Keratinocyte (primary cell): ENCODE data around the gene GALNT2.

ENCODE experiments used
- EZH2 ChIP-seq: IDR thresholded peaks from one replicate; pipeline ENCODE4 v1.6.1; 2012; ENCODE audit warnings: inconsistent platforms, mild to moderate bottlenecking, low read length, moderate library complexity
- TF ChIP-seq, protein P1 (sequence below), 3 experiments: IDR thresholded peaks in 1 of 3; conservative IDR thresholded peaks in 1 of 3; optimal IDR thresholded peaks in 1 of 3; 2 replicates in 2 of 3; 3 replicates in 1 of 3; pipeline versions ENCODE3 to v1.5.1; 2011; ENCODE audit warnings: low read length in 3 of 3, mild to moderate bottlenecking in 3 of 3, moderate library complexity in 2 of 3, control low read depth in 1 of 3, inconsistent platforms in 1 of 3; ENCODE audit not compliant: insufficient read depth in 2 of 3; ENCODE audit errors: extremely low read depth in 1 of 3

- TF ChIP-seq, protein P1, sequence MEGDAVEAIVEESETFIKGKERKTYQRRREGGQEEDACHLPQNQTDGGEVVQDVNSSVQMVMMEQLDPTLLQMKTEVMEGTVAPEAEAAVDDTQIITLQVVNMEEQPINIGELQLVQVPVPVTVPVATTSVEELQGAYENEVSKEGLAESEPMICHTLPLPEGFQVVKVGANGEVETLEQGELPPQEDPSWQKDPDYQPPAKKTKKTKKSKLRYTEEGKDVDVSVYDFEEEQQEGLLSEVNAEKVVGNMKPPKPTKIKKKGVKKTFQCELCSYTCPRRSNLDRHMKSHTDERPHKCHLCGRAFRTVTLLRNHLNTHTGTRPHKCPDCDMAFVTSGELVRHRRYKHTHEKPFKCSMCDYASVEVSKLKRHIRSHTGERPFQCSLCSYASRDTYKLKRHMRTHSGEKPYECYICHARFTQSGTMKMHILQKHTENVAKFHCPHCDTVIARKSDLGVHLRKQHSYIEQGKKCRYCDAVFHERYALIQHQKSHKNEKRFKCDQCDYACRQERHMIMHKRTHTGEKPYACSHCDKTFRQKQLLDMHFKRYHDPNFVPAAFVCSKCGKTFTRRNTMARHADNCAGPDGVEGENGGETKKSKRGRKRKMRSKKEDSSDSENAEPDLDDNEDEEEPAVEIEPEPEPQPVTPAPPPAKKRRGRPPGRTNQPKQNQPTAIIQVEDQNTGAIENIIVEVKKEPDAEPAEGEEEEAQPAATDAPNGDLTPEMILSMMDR (optimal IDR thresholded peaks at IDR 0.05 in 1 of 3, IDR thresholded peaks at IDR 0.05 in 1 of 3, conservative IDR thresholded peaks at IDR 0.05 in 1 of 3; ENCODE audit: extremely low read depth in 1 of 3, insufficient read depth in 2 of 3, low read length in 3 of 3): no peak
- TF ChIP-seq EZH2: no peak
Observed at GRCh38 chr1:230174471-230175162, 107.6 kb downstream of the GALNT2 start.
